Vagina (tissue), 2 donors: ENCODE results near the gene CCDC57.

Experiments
- POLR2A ChIP-seq, 2 donors: fragments of 450-650 bp; IDR thresholded peaks; one replicate each; pipeline ENCODE4 v1.6.1; 2017; ENCODE audit warnings: antibody characterized with exemption in 2 of 2, mild to moderate bottlenecking in 2 of 2, moderate library complexity in 2 of 2
- TF ChIP-seq, protein P1 (sequence below), 3 experiments: fragments of 450-650 bp in 2 of 3; fragments of 200-600 bp in 1 of 3; sonication (generic) in 1 of 3; IDR thresholded peaks; one replicate each; pipeline ENCODE4 v1.5.1; 2017 to 2019; ENCODE audit warnings: antibody characterized with exemption in 3 of 3, mild to moderate bottlenecking in 2 of 3, moderate library complexity in 2 of 3

DNA sequence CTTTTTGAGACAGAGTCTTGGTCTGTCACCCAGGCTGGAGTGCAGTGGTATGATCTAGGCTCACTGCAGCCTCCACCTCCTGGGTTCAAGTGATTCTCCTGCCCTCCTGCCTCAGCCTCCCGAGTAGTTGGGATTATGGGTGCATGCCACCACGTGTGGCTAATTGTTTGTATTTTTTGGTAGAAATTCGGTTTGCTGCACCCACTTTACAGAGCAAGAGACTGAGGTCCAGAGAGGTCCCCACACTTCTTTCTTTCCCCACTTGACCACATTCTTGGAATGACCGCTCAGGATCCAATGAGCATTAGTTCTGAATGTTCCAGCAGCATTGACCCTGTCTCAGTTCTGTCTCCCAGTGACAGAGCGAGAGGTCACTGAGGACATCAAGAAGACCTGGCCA, 10.9 kb upstream of the CCDC57 start:
- TF ChIP-seq, protein P1, sequence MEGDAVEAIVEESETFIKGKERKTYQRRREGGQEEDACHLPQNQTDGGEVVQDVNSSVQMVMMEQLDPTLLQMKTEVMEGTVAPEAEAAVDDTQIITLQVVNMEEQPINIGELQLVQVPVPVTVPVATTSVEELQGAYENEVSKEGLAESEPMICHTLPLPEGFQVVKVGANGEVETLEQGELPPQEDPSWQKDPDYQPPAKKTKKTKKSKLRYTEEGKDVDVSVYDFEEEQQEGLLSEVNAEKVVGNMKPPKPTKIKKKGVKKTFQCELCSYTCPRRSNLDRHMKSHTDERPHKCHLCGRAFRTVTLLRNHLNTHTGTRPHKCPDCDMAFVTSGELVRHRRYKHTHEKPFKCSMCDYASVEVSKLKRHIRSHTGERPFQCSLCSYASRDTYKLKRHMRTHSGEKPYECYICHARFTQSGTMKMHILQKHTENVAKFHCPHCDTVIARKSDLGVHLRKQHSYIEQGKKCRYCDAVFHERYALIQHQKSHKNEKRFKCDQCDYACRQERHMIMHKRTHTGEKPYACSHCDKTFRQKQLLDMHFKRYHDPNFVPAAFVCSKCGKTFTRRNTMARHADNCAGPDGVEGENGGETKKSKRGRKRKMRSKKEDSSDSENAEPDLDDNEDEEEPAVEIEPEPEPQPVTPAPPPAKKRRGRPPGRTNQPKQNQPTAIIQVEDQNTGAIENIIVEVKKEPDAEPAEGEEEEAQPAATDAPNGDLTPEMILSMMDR (IDR thresholded peaks at IDR 0.05), result no peak
- no peak for TF ChIP-seq POLR2A (IDR thresholded peaks at IDR 0.05)
